ENCODE data around the gene PDIA4. TPM values are rescaled to one million over a fixed set of nuclear protein-coding genes. Genes with fewer than 3 reads are reported as not detected.
A peak's percentile ranks its signal among the peaks of the same experiment; 100 is the strongest.
"Not testable (repeated sequence)": the region's sequence is repeated elsewhere in the genome, so short reads cannot be mapped to it uniquely, and the experiment has no call there.

The PDIA4 gene
- total RNA-seq, 4 donors from 2014 or later = 34.6 to 169 (median 68.7) TPM

DNA sequence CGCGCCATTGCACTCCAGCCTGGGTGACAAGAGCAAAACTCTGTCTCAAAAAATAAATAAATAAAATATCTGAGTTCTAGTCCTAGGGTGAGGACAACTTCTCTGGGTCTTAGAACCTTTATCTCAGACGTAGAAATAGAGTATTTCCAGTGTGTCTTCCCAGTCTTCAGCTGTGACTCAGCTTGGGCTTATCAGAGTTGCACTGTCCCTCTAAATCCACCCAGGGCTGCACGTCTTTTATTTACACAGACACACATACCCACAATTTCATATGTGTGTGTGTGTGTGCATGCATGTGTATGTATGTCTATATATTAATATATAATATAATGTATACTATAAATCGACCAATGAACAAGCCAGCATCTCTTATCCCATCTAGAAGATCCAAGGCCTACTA is 13.0 kb upstream of the PDIA4 start:
- Histone ChIP-seq H3K4me3 (no peak overlapping the region), H3K4me1 (no peaks in the 10 kb centered on the region), H3K27me3 (no peaks in the 10 kb centered on the region), H3K27ac (no peak overlapping the region), H3K9me3 (no peaks in the 10 kb centered on the region), H3K36me3 (no peaks in the 10 kb centered on the region)
- intact Hi-C loops (cut with DNase I; ENCODE audit: low total_unique reads) = no loop called here
- TF ChIP-seq, protein P1, sequence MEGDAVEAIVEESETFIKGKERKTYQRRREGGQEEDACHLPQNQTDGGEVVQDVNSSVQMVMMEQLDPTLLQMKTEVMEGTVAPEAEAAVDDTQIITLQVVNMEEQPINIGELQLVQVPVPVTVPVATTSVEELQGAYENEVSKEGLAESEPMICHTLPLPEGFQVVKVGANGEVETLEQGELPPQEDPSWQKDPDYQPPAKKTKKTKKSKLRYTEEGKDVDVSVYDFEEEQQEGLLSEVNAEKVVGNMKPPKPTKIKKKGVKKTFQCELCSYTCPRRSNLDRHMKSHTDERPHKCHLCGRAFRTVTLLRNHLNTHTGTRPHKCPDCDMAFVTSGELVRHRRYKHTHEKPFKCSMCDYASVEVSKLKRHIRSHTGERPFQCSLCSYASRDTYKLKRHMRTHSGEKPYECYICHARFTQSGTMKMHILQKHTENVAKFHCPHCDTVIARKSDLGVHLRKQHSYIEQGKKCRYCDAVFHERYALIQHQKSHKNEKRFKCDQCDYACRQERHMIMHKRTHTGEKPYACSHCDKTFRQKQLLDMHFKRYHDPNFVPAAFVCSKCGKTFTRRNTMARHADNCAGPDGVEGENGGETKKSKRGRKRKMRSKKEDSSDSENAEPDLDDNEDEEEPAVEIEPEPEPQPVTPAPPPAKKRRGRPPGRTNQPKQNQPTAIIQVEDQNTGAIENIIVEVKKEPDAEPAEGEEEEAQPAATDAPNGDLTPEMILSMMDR (IDR thresholded peaks at IDR 0.05) = no peak
- no peak for TF ChIP-seq POLR2A (IDR thresholded peaks at IDR 0.05)
- DNase-seq = no peak

DNA sequence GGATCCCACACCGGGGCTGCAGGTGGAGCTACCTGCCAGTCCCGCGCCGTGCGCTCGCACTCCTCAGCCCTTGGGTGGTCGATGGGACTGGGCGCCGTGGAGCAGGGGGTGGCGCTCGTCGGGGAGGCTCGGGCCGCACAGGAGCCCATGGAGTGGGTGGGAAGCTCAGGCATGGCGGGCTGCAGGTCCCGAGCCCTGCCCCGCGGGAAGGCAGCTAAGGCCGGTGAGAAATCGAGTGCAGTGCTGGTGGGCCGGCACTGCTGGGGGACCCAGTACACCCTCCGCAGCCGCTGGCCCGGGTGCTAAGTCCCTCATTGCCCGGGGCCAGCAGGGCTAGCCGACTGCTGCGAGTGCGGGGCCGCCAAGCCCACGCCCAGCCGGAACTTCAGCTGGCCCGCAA is 10.3 kb upstream of the PDIA4 start:
- intact Hi-C loops (cut with DNase I; ENCODE audit: low total_unique reads); H3K27ac ChIP-seq; H3K4me3 ChIP-seq; H3K27me3 ChIP-seq; H3K9me3 ChIP-seq; H3K4me1 ChIP-seq; DNase-seq; H3K36me3 ChIP-seq: not testable (repeated sequence)

DNA sequence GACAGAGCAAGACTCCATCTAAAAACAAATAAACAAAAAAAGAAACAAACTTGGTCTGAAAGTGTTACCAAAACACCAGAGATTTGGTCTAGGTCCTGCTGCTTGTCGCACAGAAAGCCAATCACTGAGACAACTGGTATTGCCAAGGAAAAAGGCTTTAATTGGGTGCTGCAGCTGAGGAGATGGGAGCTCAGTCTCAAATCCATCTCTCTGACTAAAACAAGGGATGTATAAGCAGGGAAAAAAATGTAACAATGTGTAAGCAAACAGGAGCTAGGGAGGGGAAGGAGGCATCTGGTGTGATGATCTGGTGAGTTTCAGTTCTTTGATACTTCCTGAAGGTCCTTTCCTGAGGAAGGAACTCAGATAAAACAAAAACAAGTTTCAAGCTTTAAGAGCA is 8.4 kb upstream of the PDIA4 start:
- no peaks in the 10 kb centered on the region for H3K9me3 ChIP-seq
- intact Hi-C loops (cut with DNase I; ENCODE audit: low total_unique reads) = no loop called here
- H3K36me3 ChIP-seq = no peaks in the 10 kb centered on the region
- no peaks in the 10 kb centered on the region for H3K4me1 ChIP-seq
- no peak for DNase-seq
- no peak overlapping the region for H3K4me3 ChIP-seq
- no peaks in the 10 kb centered on the region for H3K27me3 ChIP-seq
- H3K27ac ChIP-seq = no peak overlapping the region
- TF ChIP-seq, protein P1 (IDR thresholded peaks at IDR 0.05) = no peak
- TF ChIP-seq POLR2A (IDR thresholded peaks at IDR 0.05) = no peak

DNA sequence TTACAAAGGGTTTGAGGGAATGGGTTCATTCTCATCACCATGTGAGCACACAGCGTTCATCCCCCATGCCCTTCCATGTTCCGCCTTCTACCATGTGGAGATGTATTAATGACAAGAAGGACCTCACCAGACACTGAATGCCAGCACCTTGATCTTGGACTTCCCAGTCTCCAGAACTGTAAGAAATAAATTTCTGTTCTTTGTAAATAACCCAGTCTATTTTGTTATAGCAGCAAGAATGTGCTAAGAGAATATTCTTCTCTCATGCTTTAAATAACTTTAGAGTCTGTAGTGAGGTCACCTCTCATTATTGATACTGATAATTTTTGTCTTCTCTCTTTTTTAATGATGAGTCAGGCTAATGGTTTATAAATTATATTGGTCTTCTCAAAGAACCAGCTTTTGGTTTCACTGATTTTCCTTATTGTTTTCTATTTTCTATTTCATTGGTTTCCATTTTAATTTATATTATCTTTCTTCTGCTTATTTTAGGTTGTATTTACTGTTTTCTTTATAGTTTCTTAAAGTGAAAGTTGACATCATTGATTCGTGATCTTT is 3.1 kb upstream of the PDIA4 start:
- Histone ChIP-seq H3K4me3 (no peak overlapping the region), H3K4me1 (peaks cover 0 to 4% of the 10 kb centered on the region in 2 donors), H3K9me3 (no peaks in the 10 kb centered on the region), H3K27ac (no peak overlapping the region), H3K36me3 (no peaks in the 10 kb centered on the region), H3K27me3 (no peaks in the 10 kb centered on the region)
- DNase-seq = no peak
- TF ChIP-seq, protein P1 (IDR thresholded peaks at IDR 0.05) = no peak
- no peak for TF ChIP-seq POLR2A (IDR thresholded peaks at IDR 0.05)
- intact Hi-C loops (cut with DNase I; ENCODE audit: low total_unique reads) = no loop called here

DNA sequence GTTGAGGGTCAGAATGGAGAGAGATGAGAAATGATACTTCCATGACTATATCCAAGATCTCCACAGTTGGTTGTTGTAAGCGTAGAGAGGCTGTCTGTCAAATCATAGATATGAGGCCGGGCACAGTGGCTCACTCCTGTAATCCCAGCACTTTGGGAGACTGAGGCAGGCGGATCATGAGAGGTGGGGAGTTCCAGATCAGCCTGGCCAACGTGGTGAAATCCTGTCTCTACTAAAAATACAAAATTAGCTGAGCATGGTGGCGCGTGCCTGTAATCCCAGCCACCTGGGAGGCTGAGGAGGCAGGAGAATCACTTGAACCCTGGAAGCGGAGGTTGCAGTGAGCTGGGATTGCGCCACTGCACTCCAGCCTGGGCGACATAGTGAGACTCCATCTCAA is 2.1 kb upstream of the PDIA4 start:
- H3K36me3 ChIP-seq; H3K4me1 ChIP-seq; intact Hi-C loops (cut with DNase I; ENCODE audit: low total_unique reads); H3K9me3 ChIP-seq; H3K4me3 ChIP-seq; H3K27ac ChIP-seq; H3K27me3 ChIP-seq; DNase-seq: not testable (repeated sequence)

DNA sequence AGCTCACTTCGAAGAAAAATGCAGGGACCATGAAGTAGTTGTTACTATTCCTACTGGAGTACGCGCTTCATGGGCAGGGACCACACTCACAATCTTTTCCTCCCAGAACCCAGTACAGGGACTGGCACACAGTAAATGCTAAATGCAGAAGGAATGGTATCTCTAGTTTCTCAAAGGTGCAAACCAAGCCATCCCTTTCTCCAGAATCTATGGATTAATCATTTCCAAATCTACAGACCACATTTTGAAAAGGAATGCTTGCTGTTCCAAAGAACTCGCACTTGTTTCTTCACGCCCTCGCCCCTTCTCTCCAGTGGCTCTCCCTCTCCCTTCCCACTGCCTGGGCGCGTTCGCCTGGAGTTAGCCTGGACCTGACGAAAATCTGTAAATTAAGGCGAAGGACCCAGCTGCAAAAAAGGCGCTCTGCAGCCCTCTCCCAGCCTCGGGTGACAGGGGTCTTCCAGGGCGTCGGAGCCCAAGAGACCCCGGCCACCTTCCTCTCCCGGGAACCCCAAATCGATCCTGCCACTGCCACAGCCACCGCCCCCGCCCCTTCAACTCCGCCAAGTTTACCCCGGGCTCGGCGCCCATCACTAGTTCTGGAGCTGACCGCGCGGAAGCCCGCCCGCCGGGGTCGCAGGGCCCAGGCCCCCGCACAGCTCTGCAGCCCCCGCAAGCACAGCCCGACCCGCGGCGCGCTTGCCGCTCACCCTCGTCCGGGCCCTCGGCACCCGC is 527 bp downstream of the PDIA4 start:
- Histone ChIP-seq H3K36me3 (no peaks in the 10 kb centered on the region), H3K4me1 (peaks cover 0 to 4% of the 10 kb centered on the region in 2 donors), H3K27ac (peak overlapping the region; percentile 86 to 93), H3K9me3 (no peaks in the 10 kb centered on the region), H3K27me3 (no peaks in the 10 kb centered on the region), H3K4me3 (peak overlapping the region; percentile 51 to 95)
- no peak for TF ChIP-seq POLR2A (IDR thresholded peaks at IDR 0.05)
- TF ChIP-seq, protein P1 (IDR thresholded peaks at IDR 0.05) = no peak
- no peak for DNase-seq
- intact Hi-C loops (cut with DNase I; ENCODE audit: low total_unique reads) = no loop called here

Measured in uterus (tissue), 4 donors.